K562 (cell line): Measurements from ENCODE around the gene ANK3. TPM values are rescaled to one million over a fixed set of nuclear protein-coding genes. Genes with fewer than 3 reads are reported as not detected.
A peak's percentile ranks its signal among the peaks of the same experiment; 100 is the strongest.

Source experiments
- ATF3 ChIP-seq, 2 experiments: fragments of 450-650 bp in 1 of 2; sonication (generic) in 1 of 2; formaldehyde crosslinking in 1 of 2; IDR thresholded peaks in 1 of 2; conservative IDR thresholded peaks in 1 of 2; 2 replicates each; pipeline versions ENCODE4 v1.6.1 to v1.8.1; 2016 to 2023; ENCODE audit warnings: mild to moderate bottlenecking in 2 of 2, moderate library complexity in 2 of 2, inconsistent platforms in 1 of 2, missing genetic modification reagents in 1 of 2
- DACH1 ChIP-seq: fragments of 450-650 bp; IDR thresholded peaks from 2 replicates; pipeline ENCODE4 v1.6.1; 2018; ENCODE audit not compliant: partially characterized antibody
- ETS2 ChIP-seq: IDR thresholded peaks from 2 replicates; pipeline ENCODE4 v1.6.1; 2016; ENCODE audit warnings: borderline replicate concordance, missing genetic modification characterization, mild to moderate bottlenecking, moderate library complexity, missing compliant biosample characterization; ENCODE audit not compliant: poor library complexity, severe bottlenecking
- HDAC8 ChIP-seq: fragments of 450-650 bp; IDR thresholded peaks from 2 replicates; pipeline ENCODE4 v1.6.1; 2016; ENCODE audit warnings: mild to moderate bottlenecking, missing genetic modification characterization, moderate library complexity, missing compliant biosample characterization
- HOMEZ ChIP-seq: fragments of 250-450 bp; sonication (Bioruptor Pico); IDR thresholded peaks from 2 replicates; pipeline ENCODE4 v1.4.0; 2020; ENCODE audit warnings: mild to moderate bottlenecking, moderate library complexity
- NCOA1 ChIP-seq: fragments of 450-650 bp; IDR thresholded peaks from 2 replicates; pipeline ENCODE4 v1.6.1; 2016; ENCODE audit warnings: low read depth
- NR2C1 ChIP-seq, 2 experiments: fragments of 450-650 bp; IDR thresholded peaks; 2 replicates each; pipeline ENCODE4 v1.6.1; 2017; ENCODE audit warnings: mild to moderate bottlenecking in 2 of 2, antibody characterized with exemption in 1 of 2, inconsistent platforms in 1 of 2, missing compliant biosample characterization in 1 of 2, missing genetic modification characterization in 1 of 2
- NR4A1 ChIP-seq, 2 experiments: fragments of 250-450 bp in 1 of 2; fragments of 450-650 bp in 1 of 2; sonication (Bioruptor Pico) in 1 of 2; IDR thresholded peaks; 2 replicates each; pipeline versions ENCODE4 v1.4.0 to v1.6.1; 2016 to 2020; ENCODE audit warnings: mild to moderate bottlenecking in 2 of 2, missing compliant biosample characterization in 1 of 2, missing genetic modification characterization in 1 of 2, moderate library complexity in 1 of 2
- RAD21 ChIP-seq, 2 experiments: fragments of 250-450 bp in 1 of 2; fragments of 450-650 bp in 1 of 2; sonication (Bioruptor Pico) in 1 of 2; formaldehyde crosslinking in 1 of 2; IDR thresholded peaks in 1 of 2; conservative IDR thresholded peaks in 1 of 2; 2 replicates each; pipeline versions ENCODE4 v1.4.0 to v1.8.0; 2020 to 2022; ENCODE audit warnings: mild to moderate bottlenecking in 2 of 2, moderate library complexity in 1 of 2
- RAD51 ChIP-seq: fragments of 450-650 bp; IDR thresholded peaks from 2 replicates; pipeline ENCODE4 v1.7.1; 2016; ENCODE audit warnings: low read depth, mild to moderate bottlenecking, borderline replicate concordance
- RCOR1 ChIP-seq, 2 experiments: IDR thresholded peaks; 2 replicates each; pipeline ENCODE4 v1.6.1; 2012; ENCODE audit warnings: low read depth in 2 of 2, low read length in 2 of 2, borderline replicate concordance in 1 of 2, improper control_type of control experiment in 1 of 2
- SIN3A ChIP-seq, 2 experiments: fragments of 150-350 bp in 1 of 2; IDR thresholded peaks; 2 replicates each; pipeline ENCODE4 v1.6.1; 2011 to 2016; ENCODE audit warnings: borderline replicate concordance in 2 of 2, low read depth in 2 of 2, low read length in 2 of 2, mild to moderate bottlenecking in 2 of 2, moderate library complexity in 2 of 2; ENCODE audit not compliant: control insufficient read depth in 1 of 2
- SMAD3 ChIP-seq: fragments of 450-650 bp; formaldehyde crosslinking; conservative IDR thresholded peaks from 2 replicates; pipeline ENCODE4 v1.4.0; 2020; ENCODE audit warnings: mild to moderate bottlenecking
- SMAD4 ChIP-seq: fragments of 250-450 bp; sonication (Bioruptor Pico); conservative IDR thresholded peaks from 2 replicates; pipeline ENCODE4 v1.8.0; 2021; ENCODE audit warnings: inconsistent platforms, mild to moderate bottlenecking, moderate library complexity
- SRSF3 ChIP-seq: fragments of 200-400 bp; formaldehyde crosslinking; IDR thresholded peaks from 2 replicates; pipeline ENCODE4 v1.6.1; 2016; ENCODE audit warnings: mild to moderate bottlenecking, low read length, moderate library complexity; ENCODE audit not compliant: insufficient read depth
- TAF9B ChIP-seq: fragments of 450-650 bp; IDR thresholded peaks from 2 replicates; pipeline ENCODE4 v1.6.1; 2018; ENCODE audit warnings: mild to moderate bottlenecking; ENCODE audit not compliant: partially characterized antibody
- TFAM ChIP-seq: fragments of 250-450 bp; sonication (Bioruptor Pico); conservative IDR thresholded peaks from 2 replicates; pipeline ENCODE4 v1.5.0; 2021; ENCODE audit warnings: mild to moderate bottlenecking, moderate library complexity
- THAP12 ChIP-seq: fragments of 250-450 bp; sonication (Bioruptor Pico); IDR thresholded peaks from 2 replicates; pipeline ENCODE4 v1.9.0; 2021; ENCODE audit warnings: mild to moderate bottlenecking, inconsistent platforms
- ZFP30 ChIP-seq: fragments of 250-450 bp; sonication (Bioruptor Pico); IDR thresholded peaks from 2 replicates; pipeline ENCODE4 v1.8.0; 2022; ENCODE audit warnings: moderate library complexity, mild to moderate bottlenecking, inconsistent platforms, borderline replicate concordance
- ZNF354B ChIP-seq: fragments of 250-450 bp; sonication (Bioruptor Pico); IDR thresholded peaks from 2 replicates; pipeline ENCODE4 v1.4.0; 2020
- ZNF644 ChIP-seq: fragments of 200-800 bp; sonication (Bioruptor generic); IDR thresholded peaks from 2 replicates; pipeline ENCODE4 v1.6.1; 2016; ENCODE audit warnings: low read depth, missing genetic modification characterization, missing compliant biosample characterization
- polyA plus RNA-seq, 8 experiments: library from polyadenylated mRNA; depleted of rRNA in 4 of 8; stranded (reverse) in 5 of 8; unstranded in 3 of 8; fragments of >200 nt; fragmentation: Nextera tagmentation in 2 of 8; fragmentation: Illumina TruSeq in 1 of 8; extraction: Ambion mirVana in 2 of 8; extraction: Trizol in 1 of 8; gene quantifications; 2 replicates each; pipeline versions ENCODE4 v1.2.1 to v1.2.3, GENCODE V29; 2011 to 2014; ENCODE audit warnings: inconsistent platforms in 1 of 8, missing spikeins in 1 of 8
- total RNA-seq, 7 experiments: library from RNA; depleted of rRNA in 6 of 7; stranded (reverse); fragments of >200 nt in 6 of 7; fragmentation: Illumina TruSeq in 2 of 7; extraction: Trizol in 2 of 7; gene quantifications; 2 replicates each; pipeline versions ENCODE4 v1.2.1 to v1.2.3, GENCODE V29; 2011 to 2021; ENCODE audit warnings: low replicate concordance in 1 of 7

The ANK3 gene
- total and polyA plus RNA-seq, 9 of the 15 experiments (the other 6 are each of a cell fraction or from before 2014, with no cell fraction given): 10.0 to 32.3 (median 17.9) TPM

- TF ChIP-seq HDAC8: no peak; the same call in 1 of the 2 replicates
- peak; percentile 52; the same call in 1 of the 2 replicates for TF ChIP-seq NR2C1 (IDR thresholded peaks at IDR 0.05)
- peak; percentile 81 for TF ChIP-seq NR2C1 (tag; IDR thresholded peaks at IDR 0.05)
- TF ChIP-seq DACH1: peak; percentile 35
- peak; percentile 13 to 68; a peak in 2 of 4 replicates for TF ChIP-seq RCOR1 (IDR thresholded peaks at IDR 0.05; ENCODE audit: borderline replicate concordance in 1 of 2, low read depth in 2 of 2, low read length in 2 of 2)
- no peak for TF ChIP-seq RAD21 (CRISPR knock-in tag; conservative IDR thresholded peaks at IDR 0.05 in 1 of 2, IDR thresholded peaks at IDR 0.05 in 1 of 2)
- TF ChIP-seq SRSF3: no peak
- peak; percentile 86; the same call in 1 of the 2 replicates for TF ChIP-seq ZNF644
- TF ChIP-seq HOMEZ (CRISPR knock-in tag): no peak
- no peak for TF ChIP-seq NCOA1
- peak; percentile 45 for TF ChIP-seq TAF9B
- TF ChIP-seq ATF3 (IDR thresholded peaks at IDR 0.05): peak; percentile 88
- no peak for TF ChIP-seq ATF3 (CRISPR knock-in tag; conservative IDR thresholded peaks at IDR 0.05)
- 0 out of 2 replicates have a peak, but pooled peaks have one; percentile 46 for TF ChIP-seq THAP12
- no peak for TF ChIP-seq ETS2 (tag)
- TF ChIP-seq SMAD4 (CRISPR knock-in tag): peak; percentile 90
- TF ChIP-seq TFAM (CRISPR knock-in tag): no peak
- no peak for TF ChIP-seq SIN3A (IDR thresholded peaks at IDR 0.05; ENCODE audit: borderline replicate concordance in 2 of 2, control insufficient read depth in 1 of 2, low read depth in 2 of 2, low read length in 2 of 2)
- no peak for TF ChIP-seq RAD51
- no peak for TF ChIP-seq NR4A1 (CRISPR knock-in tag; IDR thresholded peaks at IDR 0.05)
- peak; percentile 98 for TF ChIP-seq NR4A1 (tag; IDR thresholded peaks at IDR 0.05)
- peak; percentile 63; the same call in 1 of the 2 replicates for TF ChIP-seq ZNF354B (CRISPR knock-in tag)
- TF ChIP-seq ZFP30 (CRISPR knock-in tag): no peak
- TF ChIP-seq SMAD3: peak; percentile 70; the same call in 1 of the 2 replicates
Measured at GRCh38 chr10:60353519-60354258, 36.0 kb downstream of the ANK3 start (continued).
